Measurements from ENCODE around the gene LDLRAD4. TPM values are rescaled to one million over a fixed set of nuclear protein-coding genes. Genes with fewer than 3 reads are reported as not detected.

Gene LDLRAD4
- total RNA-seq, 2 experiments from 2014 or later = 34.3 to 35.7 TPM

DNA sequence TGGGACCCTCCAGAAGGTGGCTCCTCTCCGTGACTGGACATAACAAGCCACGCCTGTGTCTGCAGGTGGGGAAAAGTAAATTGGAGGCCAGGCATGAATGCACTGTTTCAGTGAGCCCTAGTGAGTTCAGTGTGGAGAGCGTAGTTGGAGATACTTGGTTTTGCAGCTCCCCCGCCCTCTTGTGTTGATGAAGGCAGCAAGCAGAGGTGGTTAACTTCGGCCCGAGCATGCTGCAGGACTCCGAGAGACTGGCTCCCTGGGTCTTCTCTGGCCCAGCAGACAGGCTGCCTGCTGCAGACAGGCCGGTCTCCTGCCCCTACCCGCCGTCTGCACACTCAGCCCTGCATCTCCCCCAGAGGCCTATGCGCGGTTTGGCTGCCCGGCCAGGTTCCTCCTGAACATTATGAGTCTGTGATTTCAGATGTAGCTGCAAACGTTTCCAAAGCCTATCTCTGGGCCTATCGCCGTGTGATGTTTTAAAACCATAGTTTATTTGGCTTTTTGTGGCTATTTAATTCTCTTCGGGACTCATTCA, 102.4 kb downstream of the LDLRAD4 start:
- Mint-ChIP-seq H3K27ac (no peak overlapping the region), H3K4me1 (ENCODE audit: low read depth) (peaks cover 10% of the 10 kb centered on the region), H3K4me3 (no peak overlapping the region), H3K36me3 (ENCODE audit: low read depth) (peaks cover 7% of the 10 kb centered on the region), H3K27me3 (ENCODE audit: low read depth) (no peaks in the 10 kb centered on the region), H3K9me3 (ENCODE audit: insufficient read depth) (peaks cover 6% of the 10 kb centered on the region)
- DNase-seq (no peak), ATAC-seq (no peak)
- POLR2A ChIA-PET = interaction anchor here (1.1 kb wide), 1 partner anchor 22 kb away, joined by 3 read pairs; no protein-coding TSS in a partner anchor
- CTCF ChIA-PET = no interaction called here

DNA sequence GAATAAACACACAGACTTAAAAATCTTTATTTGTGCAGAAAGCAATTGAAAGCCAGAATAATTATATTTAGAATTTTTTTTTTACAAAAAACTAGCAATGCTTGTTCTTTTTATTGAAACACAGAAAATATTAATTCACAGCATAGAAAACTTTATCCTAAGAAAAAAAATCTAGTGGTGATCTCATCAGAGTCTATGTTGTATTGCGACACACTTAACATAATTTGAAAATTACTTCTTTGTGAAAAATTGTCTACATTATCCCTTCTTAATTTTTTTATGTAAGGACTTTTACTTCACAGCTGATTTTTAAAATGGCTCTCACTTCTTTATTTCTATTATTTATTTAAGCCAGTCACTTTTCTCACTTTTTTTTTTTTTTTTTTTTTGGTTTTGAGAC, 103.4 kb downstream of the LDLRAD4 start:
- Mint-ChIP-seq H3K27ac (no peak overlapping the region), H3K27me3 (ENCODE audit: low read depth) (no peaks in the 10 kb centered on the region), H3K4me1 (ENCODE audit: low read depth) (peaks cover 10% of the 10 kb centered on the region), H3K36me3 (ENCODE audit: low read depth) (no peaks in the 10 kb centered on the region), H3K4me3 (no peak overlapping the region), H3K9me3 (ENCODE audit: insufficient read depth) (no peaks in the 10 kb centered on the region)
- POLR2A ChIA-PET = no interaction called here
- CTCF ChIA-PET = no interaction called here
- ATAC-seq (no peak), DNase-seq (no peak)

DNA sequence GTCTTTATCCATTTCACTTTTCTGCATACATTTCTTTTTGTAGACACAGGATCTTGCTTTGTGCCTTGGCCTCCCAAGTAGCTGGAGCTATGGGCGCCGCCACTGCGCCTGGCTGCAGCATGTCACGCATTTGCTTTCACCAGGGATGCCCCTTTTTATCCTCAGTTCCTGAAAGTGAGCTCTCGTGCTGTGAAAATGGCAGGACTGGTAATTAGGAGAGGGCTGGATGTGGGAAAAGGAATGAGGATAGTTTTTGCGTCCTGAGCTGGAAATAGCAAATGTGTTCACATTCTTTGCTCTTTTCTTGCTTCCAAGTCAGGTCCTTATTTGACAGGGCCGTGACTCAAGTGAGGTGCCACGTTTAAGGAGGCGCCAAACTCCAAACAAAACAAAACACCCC, 104.6 kb downstream of the LDLRAD4 start:
- Mint-ChIP-seq H3K27ac (no peak overlapping the region), H3K4me1 (ENCODE audit: low read depth) (peaks cover 10% of the 10 kb centered on the region), H3K36me3 (ENCODE audit: low read depth) (peaks cover 4% of the 10 kb centered on the region), H3K27me3 (ENCODE audit: low read depth) (no peaks in the 10 kb centered on the region), H3K4me3 (no peak overlapping the region), H3K9me3 (ENCODE audit: insufficient read depth) (no peaks in the 10 kb centered on the region)
- no peak for DNase-seq
- CTCF ChIA-PET = interaction anchor here (0.7 to 1.1 kb wide), 2 partner anchors 45 to 107 kb away, joined by 3 to 4 read pairs; no protein-coding TSS in a partner anchor
- POLR2A ChIA-PET = no interaction called here
- no peak for ATAC-seq

DNA sequence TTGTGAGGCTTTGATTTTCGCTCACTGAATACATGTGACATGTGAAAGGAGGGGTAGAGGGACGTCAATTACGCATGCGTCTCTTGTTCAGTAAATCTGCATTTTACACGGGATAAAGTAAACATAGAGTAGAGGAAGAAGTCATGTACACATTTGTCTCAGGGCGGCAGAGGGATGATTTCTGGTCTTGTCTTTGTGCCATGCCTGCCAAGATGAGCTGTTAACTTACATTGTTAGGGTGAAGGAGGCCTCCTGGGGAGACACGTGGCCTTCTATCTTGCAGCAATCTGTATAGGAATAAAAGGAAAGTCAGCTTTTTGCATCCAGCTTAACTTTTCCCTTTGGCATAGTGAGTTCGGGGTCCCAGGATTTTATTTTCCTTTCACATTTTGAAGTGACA, 106.3 kb downstream of the LDLRAD4 start:
- ATAC-seq = no peak
- DNase-seq = no peak
- no peaks in the 10 kb centered on the region for H3K9me3 Mint-ChIP-seq (ENCODE audit: insufficient read depth)
- peaks cover 6% of the 10 kb centered on the region for H3K36me3 Mint-ChIP-seq (ENCODE audit: low read depth)
- H3K27ac Mint-ChIP-seq = no peak overlapping the region
- POLR2A ChIA-PET = no interaction called here
- no peaks in the 10 kb centered on the region for H3K27me3 Mint-ChIP-seq (ENCODE audit: low read depth)
- no peak overlapping the region for H3K4me3 Mint-ChIP-seq
- CTCF ChIA-PET = interaction anchor here (1.6 kb wide), 1 partner anchor 108 kb away, joined by 7 read pairs; no protein-coding TSS in a partner anchor
- H3K4me1 Mint-ChIP-seq (ENCODE audit: low read depth) = peaks cover 6% of the 10 kb centered on the region

DNA sequence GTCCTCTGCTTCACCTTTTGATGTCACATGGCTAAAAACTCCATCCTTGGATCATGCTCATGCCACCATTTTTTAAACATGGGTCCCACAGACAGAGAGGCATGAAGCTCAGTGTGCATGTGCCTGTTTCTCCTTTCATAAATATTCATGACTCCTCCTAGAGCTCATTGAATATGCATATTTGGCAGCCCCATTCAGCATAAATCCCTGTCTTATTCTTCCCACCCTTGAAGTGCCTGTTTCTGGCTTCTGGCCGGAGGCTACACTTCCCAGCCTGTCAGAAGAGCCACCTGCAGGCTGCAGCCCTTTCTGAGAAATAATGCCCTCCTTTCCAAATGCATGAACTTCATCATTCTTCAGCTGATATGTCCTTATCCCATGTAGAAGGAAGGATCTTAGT, 109.7 kb downstream of the LDLRAD4 start:
- H3K27ac Mint-ChIP-seq = no peak overlapping the region

DNA sequence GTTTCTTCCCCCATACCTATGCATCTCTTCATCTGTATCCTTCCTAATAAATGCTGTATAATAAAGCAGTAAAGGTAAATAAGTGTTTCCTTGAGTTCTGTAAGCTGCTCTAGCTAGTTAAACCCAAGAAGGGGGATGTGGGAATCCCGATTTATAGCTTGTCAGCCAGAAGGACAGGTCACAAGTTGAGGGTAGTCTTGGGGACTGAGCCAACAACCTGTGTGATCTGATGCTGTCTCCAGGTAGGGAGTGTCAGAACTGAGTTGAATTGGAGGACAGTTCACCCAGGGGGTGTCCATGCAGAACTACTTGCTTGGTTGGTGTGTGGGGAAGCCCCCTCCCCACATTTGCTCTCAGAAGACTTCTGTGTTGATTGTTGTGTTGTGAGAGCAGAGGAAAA, 112.4 kb downstream of the LDLRAD4 start:
- ChIA-PET CTCF (no interaction called here), POLR2A (no interaction called here)
- H3K27ac Mint-ChIP-seq = no peak overlapping the region
- H3K27me3 Mint-ChIP-seq (ENCODE audit: low read depth) = no peaks in the 10 kb centered on the region
- H3K9me3 Mint-ChIP-seq (ENCODE audit: insufficient read depth) = peaks cover 7% of the 10 kb centered on the region
- peaks cover 14% of the 10 kb centered on the region for H3K36me3 Mint-ChIP-seq (ENCODE audit: low read depth)
- ATAC-seq (no peak), DNase-seq (no peak)
- peaks cover 3% of the 10 kb centered on the region for H3K4me1 Mint-ChIP-seq (ENCODE audit: low read depth)
- H3K4me3 Mint-ChIP-seq = no peak overlapping the region

More for the DNA sequence above, 109.7 kb downstream of the LDLRAD4 start:
- Mint-ChIP-seq H3K36me3 (ENCODE audit: low read depth) (peaks cover 8% of the 10 kb centered on the region), H3K4me1 (ENCODE audit: low read depth) (peaks cover under 1% of the 10 kb centered on the region), H3K4me3 (no peak overlapping the region), H3K27me3 (ENCODE audit: low read depth) (no peaks in the 10 kb centered on the region), H3K9me3 (ENCODE audit: insufficient read depth) (peaks cover under 1% of the 10 kb centered on the region)
- ChIA-PET POLR2A (no interaction called here), CTCF (interaction anchor here (0.6 kb wide), 1 partner anchor 268 kb away, joined by 3 read pairs; no protein-coding TSS in a partner anchor)
- ATAC-seq (no peak), DNase-seq (no peak)

DNA sequence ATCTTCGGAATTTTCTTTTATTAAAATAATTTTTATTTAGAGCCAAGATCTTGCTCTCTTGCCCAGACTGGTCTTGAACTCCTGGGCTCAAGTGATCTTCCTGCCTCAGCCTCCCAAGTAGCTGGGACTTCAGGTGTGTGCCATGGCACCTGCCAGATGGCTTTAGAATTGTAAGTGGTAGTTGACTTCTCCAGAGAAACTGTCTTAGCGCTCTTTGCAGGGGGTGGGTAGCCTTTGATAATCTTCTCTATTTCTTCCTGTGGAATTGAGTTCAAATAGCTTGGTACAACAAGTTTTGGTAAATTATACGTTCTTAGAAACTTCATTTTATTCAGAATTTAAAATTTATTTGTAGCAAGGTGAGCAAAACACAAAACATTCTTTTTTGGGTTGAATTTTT, 113.3 kb downstream of the LDLRAD4 start:
- no peak overlapping the region for H3K27ac Mint-ChIP-seq
- peaks cover 18% of the 10 kb centered on the region for H3K36me3 Mint-ChIP-seq (ENCODE audit: low read depth)
- H3K9me3 Mint-ChIP-seq (ENCODE audit: insufficient read depth) = peaks cover 7% of the 10 kb centered on the region
- CTCF ChIA-PET = interaction anchor here (1.2 kb wide), 1 partner anchor 17 kb away, joined by 3 read pairs; no protein-coding TSS in a partner anchor
- H3K27me3 Mint-ChIP-seq (ENCODE audit: low read depth) = no peaks in the 10 kb centered on the region
- H3K4me1 Mint-ChIP-seq (ENCODE audit: low read depth) = peaks cover 7% of the 10 kb centered on the region
- no peak for DNase-seq
- H3K4me3 Mint-ChIP-seq = no peak overlapping the region
- POLR2A ChIA-PET = no interaction called here
- ATAC-seq = no peak

DNA sequence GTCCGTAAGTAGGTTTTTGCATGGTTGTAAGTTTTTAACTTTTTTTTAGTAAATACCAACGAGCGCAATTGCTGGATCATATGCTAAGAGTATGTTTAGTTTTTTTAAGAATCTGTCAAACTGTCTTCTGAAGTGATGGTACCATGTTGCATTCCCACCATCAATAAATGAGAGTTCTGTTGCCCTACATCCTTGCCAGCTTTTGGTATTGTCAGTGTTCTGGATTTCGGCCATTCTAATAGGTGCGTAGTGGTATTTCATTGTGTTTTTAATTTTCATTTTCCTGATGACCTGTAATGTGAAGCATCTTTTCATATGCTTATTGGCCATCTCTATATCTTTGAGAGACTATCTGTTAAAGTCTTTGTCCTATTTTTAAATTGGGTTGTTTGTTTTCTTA, 114.3 kb downstream of the LDLRAD4 start:
- no peak for ATAC-seq
- Mint-ChIP-seq H3K36me3 (ENCODE audit: low read depth) (peaks cover 17% of the 10 kb centered on the region), H3K4me3 (no peak overlapping the region), H3K4me1 (ENCODE audit: low read depth) (peaks cover 7% of the 10 kb centered on the region), H3K27ac (no peak overlapping the region), H3K27me3 (ENCODE audit: low read depth) (no peaks in the 10 kb centered on the region), H3K9me3 (ENCODE audit: insufficient read depth) (peaks cover 7% of the 10 kb centered on the region)
- no peak for DNase-seq
- ChIA-PET CTCF (interaction anchor here (1.2 kb wide), 1 partner anchor 18 kb away, joined by 3 read pairs; no protein-coding TSS in a partner anchor), POLR2A (no interaction called here)

DNA sequence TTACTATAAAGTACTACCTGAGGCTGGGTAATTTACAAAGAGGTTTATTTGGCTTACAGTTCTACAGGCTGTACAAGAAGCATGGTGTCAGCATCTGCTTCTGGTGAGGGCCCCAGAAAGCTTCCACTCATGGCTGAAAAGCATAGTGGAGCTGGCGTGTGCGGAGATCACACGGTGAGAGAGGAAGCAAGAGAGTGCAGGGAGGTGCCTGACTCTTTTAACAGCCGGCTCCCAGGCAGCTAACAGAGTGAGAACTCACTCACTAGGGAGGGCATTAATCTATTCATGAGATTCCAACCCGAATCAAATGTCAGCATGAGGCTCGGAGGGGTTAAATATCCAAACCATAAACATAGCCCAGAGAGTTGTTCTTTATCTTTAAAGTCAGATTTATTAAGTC, 117.3 kb downstream of the LDLRAD4 start:
- no peak for ATAC-seq
- peaks cover 7% of the 10 kb centered on the region for H3K4me1 Mint-ChIP-seq (ENCODE audit: low read depth)
- peaks cover 7% of the 10 kb centered on the region for H3K9me3 Mint-ChIP-seq (ENCODE audit: insufficient read depth)
- peaks cover 2% of the 10 kb centered on the region for H3K27me3 Mint-ChIP-seq (ENCODE audit: low read depth)
- ChIA-PET POLR2A (no interaction called here), CTCF (no interaction called here)
- H3K36me3 Mint-ChIP-seq (ENCODE audit: low read depth) = peaks cover 18% of the 10 kb centered on the region
- no peak overlapping the region for H3K4me3 Mint-ChIP-seq
- no peak overlapping the region for H3K27ac Mint-ChIP-seq
- DNase-seq = no peak

DNA sequence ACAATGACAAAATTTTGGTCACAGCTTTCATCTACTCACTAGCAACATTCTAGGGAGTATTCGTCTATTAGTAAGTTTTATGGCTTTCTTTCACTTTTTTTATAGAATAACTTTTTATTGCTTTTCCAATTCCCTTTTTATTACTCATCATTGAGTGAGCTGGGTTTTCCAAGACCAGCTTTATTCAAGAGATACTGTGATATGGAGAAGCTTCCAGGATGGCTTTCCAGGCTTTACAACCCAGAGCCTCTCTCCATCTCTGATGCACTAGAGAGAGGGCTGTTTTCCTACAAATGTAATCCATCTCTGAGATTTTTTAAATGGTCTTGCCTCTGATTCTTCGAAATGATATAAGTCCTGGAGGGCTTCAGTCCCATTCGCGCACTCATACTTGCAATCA, 118.3 kb downstream of the LDLRAD4 start:
- CTCF ChIA-PET = no interaction called here
- H3K4me1 Mint-ChIP-seq (ENCODE audit: low read depth) = peaks cover 7% of the 10 kb centered on the region
- H3K36me3 Mint-ChIP-seq (ENCODE audit: low read depth) = peaks cover 23% of the 10 kb centered on the region
- H3K27ac Mint-ChIP-seq = no peak overlapping the region
- peaks cover 10% of the 10 kb centered on the region for H3K9me3 Mint-ChIP-seq (ENCODE audit: insufficient read depth)
- peaks cover 2% of the 10 kb centered on the region for H3K27me3 Mint-ChIP-seq (ENCODE audit: low read depth)
- POLR2A ChIA-PET = no interaction called here
- no peak for ATAC-seq
- no peak overlapping the region for H3K4me3 Mint-ChIP-seq
- DNase-seq = no peak

DNA sequence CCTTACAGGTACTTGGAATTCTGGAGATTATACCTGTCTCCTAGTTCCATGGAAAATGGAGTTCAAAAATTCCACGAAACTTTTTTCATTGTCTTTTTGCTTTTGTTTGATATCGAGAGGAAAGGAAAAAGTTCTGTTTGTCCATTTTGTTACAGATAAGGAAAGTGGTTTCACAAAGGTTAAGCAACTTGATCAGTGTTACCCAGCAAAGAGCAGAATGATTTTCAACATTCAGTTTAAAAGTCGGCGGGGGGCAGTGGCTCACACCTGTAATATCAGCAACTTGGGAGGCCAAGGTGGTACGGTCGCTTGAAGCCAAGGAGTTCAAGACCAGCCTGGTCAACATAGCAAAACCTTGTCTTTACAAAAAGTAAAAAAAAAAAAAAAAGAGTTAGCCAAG, 118.8 kb downstream of the LDLRAD4 start:
- POLR2A ChIA-PET = interaction anchor here (0.6 kb wide), 1 partner anchor 13 kb away, joined by 3 read pairs; no protein-coding TSS in a partner anchor
- no peak overlapping the region for H3K4me3 Mint-ChIP-seq
- CTCF ChIA-PET = no interaction called here
- no peak overlapping the region for H3K27ac Mint-ChIP-seq
- H3K4me1 Mint-ChIP-seq (ENCODE audit: low read depth) = peaks cover 7% of the 10 kb centered on the region
- no peak for ATAC-seq
- H3K27me3 Mint-ChIP-seq (ENCODE audit: low read depth) = peaks cover 2% of the 10 kb centered on the region
- H3K9me3 Mint-ChIP-seq (ENCODE audit: insufficient read depth) = peaks cover 11% of the 10 kb centered on the region
- peaks cover 22% of the 10 kb centered on the region for H3K36me3 Mint-ChIP-seq (ENCODE audit: low read depth)
- no peak for DNase-seq

DNA sequence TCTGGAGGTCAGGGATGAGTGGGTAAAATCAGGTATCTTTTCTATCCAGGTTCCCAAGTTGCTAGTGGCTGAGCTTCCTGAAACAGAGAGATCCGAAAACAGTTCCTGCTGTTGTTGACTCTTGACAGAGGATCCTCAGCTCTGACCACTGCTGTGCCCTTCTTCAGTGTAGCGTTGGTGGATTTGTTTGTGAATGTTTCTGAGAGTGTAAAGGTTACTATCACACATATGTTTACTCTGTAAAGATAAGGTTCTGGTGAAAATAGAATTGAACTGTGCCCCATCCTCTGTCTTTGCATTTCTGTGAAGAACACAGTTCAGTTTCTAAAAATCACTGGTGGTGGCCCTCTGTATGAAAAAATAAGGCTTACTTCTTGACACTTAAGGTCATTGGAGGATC, 119.8 kb downstream of the LDLRAD4 start:
- no peak overlapping the region for H3K27ac Mint-ChIP-seq
- peaks cover 7% of the 10 kb centered on the region for H3K4me1 Mint-ChIP-seq (ENCODE audit: low read depth)
- H3K27me3 Mint-ChIP-seq (ENCODE audit: low read depth) = peaks cover 2% of the 10 kb centered on the region
- POLR2A ChIA-PET = no interaction called here
- DNase-seq = no peak
- CTCF ChIA-PET = no interaction called here
- H3K4me3 Mint-ChIP-seq = no peak overlapping the region
- ATAC-seq = no peak
- peaks cover 19% of the 10 kb centered on the region for H3K36me3 Mint-ChIP-seq (ENCODE audit: low read depth)
- peaks cover 10% of the 10 kb centered on the region for H3K9me3 Mint-ChIP-seq (ENCODE audit: insufficient read depth)

DNA sequence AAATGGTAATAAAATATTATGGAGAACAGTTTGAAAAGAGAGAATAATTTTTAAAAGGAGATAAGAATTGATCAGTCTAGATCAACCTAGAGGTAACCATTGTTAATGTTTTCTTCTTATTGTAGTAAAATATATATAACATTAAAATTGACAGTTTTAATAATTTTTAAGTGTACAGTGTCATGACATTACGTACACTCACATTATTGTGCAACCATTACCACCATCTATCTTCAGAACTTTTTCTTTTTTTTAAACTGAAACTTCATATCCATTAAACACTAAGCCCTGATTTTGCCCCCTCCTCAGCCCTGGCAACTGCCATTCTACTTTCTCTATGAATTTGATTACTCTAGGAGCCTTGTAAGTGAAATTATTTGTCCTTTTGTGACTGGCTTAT, 121.1 kb downstream of the LDLRAD4 start:
- ChIA-PET CTCF (no interaction called here), POLR2A (no interaction called here)
- Mint-ChIP-seq H3K27ac (no peak overlapping the region), H3K4me3 (no peak overlapping the region), H3K9me3 (ENCODE audit: insufficient read depth) (peaks cover 8% of the 10 kb centered on the region), H3K36me3 (ENCODE audit: low read depth) (peaks cover 20% of the 10 kb centered on the region), H3K4me1 (ENCODE audit: low read depth) (peaks cover 7% of the 10 kb centered on the region), H3K27me3 (ENCODE audit: low read depth) (peaks cover 2% of the 10 kb centered on the region)
- ATAC-seq (no peak), DNase-seq (no peak)

Measured in activated CD8-positive, alpha-beta T cell treated with anti-CD3 and anti-CD28 coated beads, Interleukin-2, amount 10 ng/mL, durations not matched to agents 7 days and 5 days (primary cell).